GM12878 (cell line): ENCODE data around the gene MED13L. TPM values are rescaled to one million over a fixed set of nuclear protein-coding genes. Genes with fewer than 3 reads are reported as not detected.

Source experiments
- ATF7 ChIP-seq: fragments of 450-650 bp; IDR thresholded peaks from 2 replicates; pipeline ENCODE4 v1.6.1; 2016; ENCODE audit warnings: low read depth, mild to moderate bottlenecking
- ETV6 ChIP-seq, 2 experiments: fragments of 450-650 bp in 1 of 2; IDR thresholded peaks in 1 of 2; conservative IDR thresholded peaks in 1 of 2; 2 replicates each; pipeline ENCODE4 v1.6.1; 2014; ENCODE audit warnings: antibody characterized with exemption in 1 of 2, borderline replicate concordance in 1 of 2, low read depth in 1 of 2, mild to moderate bottlenecking in 1 of 2, moderate library complexity in 1 of 2
- HCFC1 ChIP-seq: fragments of 150-350 bp; IDR thresholded peaks from 2 replicates; pipeline ENCODE4 v1.6.1; 2014; ENCODE audit warnings: low read length
- IKZF1 ChIP-seq: fragments of 450-650 bp; conservative IDR thresholded peaks from 2 replicates; pipeline ENCODE4 v1.6.1; 2017; ENCODE audit warnings: antibody characterized with exemption, mild to moderate bottlenecking
- IRF4 ChIP-seq: IDR thresholded peaks from 2 replicates; pipeline ENCODE4 v1.6.1; 2011; ENCODE audit warnings: low read depth, low read length
- TBL1XR1 ChIP-seq: IDR thresholded peaks from 2 replicates; pipeline ENCODE4 v1.6.1; 2012; ENCODE audit warnings: low read depth, low read length, improper control_type of control experiment
- polyA plus RNA-seq, 11 experiments: library from polyadenylated mRNA; depleted of rRNA in 4 of 11; unstranded in 6 of 11; stranded (reverse) in 5 of 11; fragments of >200 nt; fragmentation: Nextera tagmentation in 4 of 11; fragmentation: Illumina TruSeq in 1 of 11; extraction: Ambion mirVana in 4 of 11; extraction: Trizol in 1 of 11; gene quantifications; 1 replicate in 1 of 11; 2 replicates in 10 of 11; pipeline versions ENCODE4 v1.2.1 to v1.2.3, GENCODE V29; 2011 to 2016; ENCODE audit warnings: inconsistent platforms in 2 of 11, missing spikeins in 2 of 11, low read depth in 1 of 11
- total RNA-seq, 4 experiments: library from RNA; depleted of rRNA in 3 of 4; stranded (reverse); fragments of >200 nt in 3 of 4; fragmentation: Illumina TruSeq in 1 of 4; extraction: Trizol in 1 of 4; gene quantifications; 2 replicates each; pipeline versions ENCODE4 v1.2.1 to v1.2.3, GENCODE V29; 2013 to 2021
- TF ChIP-seq, protein P1 (sequence below): IDR thresholded peaks from 2 replicates; pipeline ENCODE4 v1.6.1; 2012; ENCODE audit warnings: improper control_type of control experiment, low read depth, low read length; ENCODE audit not compliant: insufficient replicate concordance
- TF ChIP-seq, protein P2 (sequence below): fragments of 450-650 bp; conservative IDR thresholded peaks from 2 replicates; pipeline ENCODE4 v1.6.1; 2017; ENCODE audit warnings: mild to moderate bottlenecking, moderate library complexity

MED13L gene
- total and polyA plus RNA-seq, 10 of the 15 experiments (the other 5 are each of a cell fraction or from before 2014, with no cell fraction given): 3.7 to 30.1 (median 9.1) TPM

DNA sequence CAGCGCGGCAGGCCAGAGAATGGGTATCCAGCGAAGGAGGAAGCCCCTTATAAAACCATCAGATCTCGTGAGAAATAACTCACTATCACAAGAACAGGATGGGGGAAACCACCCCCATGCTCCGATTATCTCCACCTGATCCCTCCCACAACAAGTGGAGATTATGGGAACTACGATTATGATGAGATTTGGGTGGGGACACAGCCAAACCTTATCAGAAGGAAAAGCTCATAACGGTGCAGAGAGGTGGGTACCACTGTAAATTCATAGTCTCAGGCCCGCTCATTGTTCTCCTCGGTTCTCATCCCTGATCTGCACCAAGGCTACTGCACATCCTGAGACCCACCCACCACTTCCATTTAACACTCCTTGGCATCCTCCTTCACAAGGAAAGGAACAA, 326.5 kb downstream of the MED13L start (continued):
- no peak for TF ChIP-seq ETV6 (conservative IDR thresholded peaks at IDR 0.05 in 1 of 2, IDR thresholded peaks at IDR 0.05 in 1 of 2; ENCODE audit: borderline replicate concordance in 1 of 2, low read depth in 1 of 2)
- TF ChIP-seq, protein P1, sequence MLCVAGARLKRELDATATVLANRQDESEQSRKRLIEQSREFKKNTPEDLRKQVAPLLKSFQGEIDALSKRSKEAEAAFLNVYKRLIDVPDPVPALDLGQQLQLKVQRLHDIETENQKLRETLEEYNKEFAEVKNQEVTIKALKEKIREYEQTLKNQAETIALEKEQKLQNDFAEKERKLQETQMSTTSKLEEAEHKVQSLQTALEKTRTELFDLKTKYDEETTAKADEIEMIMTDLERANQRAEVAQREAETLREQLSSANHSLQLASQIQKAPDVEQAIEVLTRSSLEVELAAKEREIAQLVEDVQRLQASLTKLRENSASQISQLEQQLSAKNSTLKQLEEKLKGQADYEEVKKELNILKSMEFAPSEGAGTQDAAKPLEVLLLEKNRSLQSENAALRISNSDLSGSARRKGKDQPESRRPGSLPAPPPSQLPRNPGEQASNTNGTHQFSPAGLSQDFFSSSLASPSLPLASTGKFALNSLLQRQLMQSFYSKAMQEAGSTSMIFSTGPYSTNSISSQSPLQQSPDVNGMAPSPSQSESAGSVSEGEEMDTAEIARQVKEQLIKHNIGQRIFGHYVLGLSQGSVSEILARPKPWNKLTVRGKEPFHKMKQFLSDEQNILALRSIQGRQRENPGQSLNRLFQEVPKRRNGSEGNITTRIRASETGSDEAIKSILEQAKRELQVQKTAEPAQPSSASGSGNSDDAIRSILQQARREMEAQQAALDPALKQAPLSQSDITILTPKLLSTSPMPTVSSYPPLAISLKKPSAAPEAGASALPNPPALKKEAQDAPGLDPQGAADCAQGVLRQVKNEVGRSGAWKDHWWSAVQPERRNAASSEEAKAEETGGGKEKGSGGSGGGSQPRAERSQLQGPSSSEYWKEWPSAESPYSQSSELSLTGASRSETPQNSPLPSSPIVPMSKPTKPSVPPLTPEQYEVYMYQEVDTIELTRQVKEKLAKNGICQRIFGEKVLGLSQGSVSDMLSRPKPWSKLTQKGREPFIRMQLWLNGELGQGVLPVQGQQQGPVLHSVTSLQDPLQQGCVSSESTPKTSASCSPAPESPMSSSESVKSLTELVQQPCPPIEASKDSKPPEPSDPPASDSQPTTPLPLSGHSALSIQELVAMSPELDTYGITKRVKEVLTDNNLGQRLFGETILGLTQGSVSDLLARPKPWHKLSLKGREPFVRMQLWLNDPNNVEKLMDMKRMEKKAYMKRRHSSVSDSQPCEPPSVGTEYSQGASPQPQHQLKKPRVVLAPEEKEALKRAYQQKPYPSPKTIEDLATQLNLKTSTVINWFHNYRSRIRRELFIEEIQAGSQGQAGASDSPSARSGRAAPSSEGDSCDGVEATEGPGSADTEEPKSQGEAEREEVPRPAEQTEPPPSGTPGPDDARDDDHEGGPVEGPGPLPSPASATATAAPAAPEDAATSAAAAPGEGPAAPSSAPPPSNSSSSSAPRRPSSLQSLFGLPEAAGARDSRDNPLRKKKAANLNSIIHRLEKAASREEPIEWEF: no peak
- TF ChIP-seq, protein P2, sequence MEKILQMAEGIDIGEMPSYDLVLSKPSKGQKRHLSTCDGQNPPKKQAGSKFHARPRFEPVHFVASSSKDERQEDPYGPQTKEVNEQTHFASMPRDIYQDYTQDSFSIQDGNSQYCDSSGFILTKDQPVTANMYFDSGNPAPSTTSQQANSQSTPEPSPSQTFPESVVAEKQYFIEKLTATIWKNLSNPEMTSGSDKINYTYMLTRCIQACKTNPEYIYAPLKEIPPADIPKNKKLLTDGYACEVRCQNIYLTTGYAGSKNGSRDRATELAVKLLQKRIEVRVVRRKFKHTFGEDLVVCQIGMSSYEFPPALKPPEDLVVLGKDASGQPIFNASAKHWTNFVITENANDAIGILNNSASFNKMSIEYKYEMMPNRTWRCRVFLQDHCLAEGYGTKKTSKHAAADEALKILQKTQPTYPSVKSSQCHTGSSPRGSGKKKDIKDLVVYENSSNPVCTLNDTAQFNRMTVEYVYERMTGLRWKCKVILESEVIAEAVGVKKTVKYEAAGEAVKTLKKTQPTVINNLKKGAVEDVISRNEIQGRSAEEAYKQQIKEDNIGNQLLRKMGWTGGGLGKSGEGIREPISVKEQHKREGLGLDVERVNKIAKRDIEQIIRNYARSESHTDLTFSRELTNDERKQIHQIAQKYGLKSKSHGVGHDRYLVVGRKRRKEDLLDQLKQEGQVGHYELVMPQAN: no peak
- no peak for TF ChIP-seq IRF4
- TF ChIP-seq HCFC1: no peak
- TF ChIP-seq IKZF1: no peak
- no peak for TF ChIP-seq TBL1XR1
- no peak for TF ChIP-seq ATF7
